ENCODE data around the gene SPECC1L. TPM values are rescaled to one million over a fixed set of nuclear protein-coding genes. Genes with fewer than 3 reads are reported as not detected.
A peak's percentile ranks its signal among the peaks of the same experiment; 100 is the strongest.

SPECC1L gene
- total RNA-seq, 1 donor, result 46.7 TPM

- Histone ChIP-seq H3K9me3 (ENCODE audit: low read depth, low read length) (no peaks in the 10 kb centered on the region), H3K27ac (ENCODE audit: low read depth, low read length) (no peak overlapping the region), H3K4me1 (ENCODE audit: insufficient read depth, low read length) (peaks cover 8% of the 10 kb centered on the region), H2AFZ (ENCODE audit: low read length) (no peak overlapping the region), H4K20me1 (ENCODE audit: insufficient read depth, low read length) (no peaks in the 10 kb centered on the region), H3K4me3 (ENCODE audit: insufficient read depth, low read length) (no peak overlapping the region), H3K4me2 (ENCODE audit: insufficient read depth, low read length) (no peak overlapping the region), H3K36me3 (ENCODE audit: insufficient read depth, low read length) (no peaks in the 10 kb centered on the region), H3K79me2 (ENCODE audit: insufficient read depth, low read length) (no peaks in the 10 kb centered on the region), H3K27me3 (ENCODE audit: insufficient read depth, low read length) (peaks cover 3% of the 10 kb centered on the region)
- TF ChIP-seq CTCF (IDR thresholded peaks at IDR 0.05; ENCODE audit: extremely low read depth, low read depth, low read length), result no peak
- peak; percentile 75 for DNase-seq (ENCODE audit: insufficient read length, low spot score, missing footprints)
Measured at GRCh38 chr22:24441406-24442351, 171.0 kb downstream of the SPECC1L start.

- Histone ChIP-seq H3K79me2 (ENCODE audit: insufficient read depth, low read length) (no peaks in the 10 kb centered on the region), H2AFZ (ENCODE audit: low read length) (no peak overlapping the region), H3K4me3 (ENCODE audit: insufficient read depth, low read length) (no peak overlapping the region), H3K36me3 (ENCODE audit: insufficient read depth, low read length) (no peaks in the 10 kb centered on the region), H3K27ac (ENCODE audit: low read depth, low read length) (no peak overlapping the region), H3K4me1 (ENCODE audit: insufficient read depth, low read length) (peaks cover 8% of the 10 kb centered on the region), H3K27me3 (ENCODE audit: insufficient read depth, low read length) (peaks cover 3% of the 10 kb centered on the region), H3K9me3 (ENCODE audit: low read depth, low read length) (no peaks in the 10 kb centered on the region), H4K20me1 (ENCODE audit: insufficient read depth, low read length) (no peaks in the 10 kb centered on the region), H3K4me2 (ENCODE audit: insufficient read depth, low read length) (no peak overlapping the region)
- no peak for TF ChIP-seq CTCF (IDR thresholded peaks at IDR 0.05; ENCODE audit: extremely low read depth, low read depth, low read length)
- no peak for DNase-seq (ENCODE audit: insufficient read length, low spot score, missing footprints)
Measured at GRCh38 chr22:24442352-24442744, 171.7 kb downstream of the SPECC1L start.

- DNase-seq (ENCODE audit: insufficient read length, low spot score, missing footprints), result peak; percentile 51
- Histone ChIP-seq H3K4me2 (ENCODE audit: insufficient read depth, low read length) (no peak overlapping the region), H3K4me3 (ENCODE audit: insufficient read depth, low read length) (no peak overlapping the region), H3K27ac (ENCODE audit: low read depth, low read length) (no peak overlapping the region), H2AFZ (ENCODE audit: low read length) (no peak overlapping the region), H3K79me2 (ENCODE audit: insufficient read depth, low read length) (no peaks in the 10 kb centered on the region), H3K36me3 (ENCODE audit: insufficient read depth, low read length) (no peaks in the 10 kb centered on the region), H4K20me1 (ENCODE audit: insufficient read depth, low read length) (no peaks in the 10 kb centered on the region), H3K4me1 (ENCODE audit: insufficient read depth, low read length) (peaks cover 8% of the 10 kb centered on the region), H3K27me3 (ENCODE audit: insufficient read depth, low read length) (peaks cover 3% of the 10 kb centered on the region), H3K9me3 (ENCODE audit: low read depth, low read length) (no peaks in the 10 kb centered on the region)
- TF ChIP-seq CTCF (IDR thresholded peaks at IDR 0.05; ENCODE audit: extremely low read depth, low read depth, low read length), result no peak
Measured at GRCh38 chr22:24443668-24444067, 173.0 kb downstream of the SPECC1L start.

GRCh38 chr22:24444251-24444650 is 173.6 kb downstream of the SPECC1L start:
- TF ChIP-seq CTCF (IDR thresholded peaks at IDR 0.05; ENCODE audit: extremely low read depth, low read depth, low read length), result no peak
- H3K27me3 ChIP-seq (ENCODE audit: insufficient read depth, low read length), result peaks cover 3% of the 10 kb centered on the region
- H3K79me2 ChIP-seq (ENCODE audit: insufficient read depth, low read length), result no peaks in the 10 kb centered on the region
- no peaks in the 10 kb centered on the region for H4K20me1 ChIP-seq (ENCODE audit: insufficient read depth, low read length)
- peak; percentile 73 for DNase-seq (ENCODE audit: insufficient read length, low spot score, missing footprints)
- H3K27ac ChIP-seq (ENCODE audit: low read depth, low read length), result no peak overlapping the region
- no peak overlapping the region for H2AFZ ChIP-seq (ENCODE audit: low read length)
- H3K4me1 ChIP-seq (ENCODE audit: insufficient read depth, low read length), result peaks cover 8% of the 10 kb centered on the region
- H3K9me3 ChIP-seq (ENCODE audit: low read depth, low read length), result no peaks in the 10 kb centered on the region
- no peak overlapping the region for H3K4me2 ChIP-seq (ENCODE audit: insufficient read depth, low read length)
- H3K36me3 ChIP-seq (ENCODE audit: insufficient read depth, low read length), result no peaks in the 10 kb centered on the region
- no peak overlapping the region for H3K4me3 ChIP-seq (ENCODE audit: insufficient read depth, low read length)

Data from osteoblast (primary cell).